HG03196 (cell line): ENCODE data around the gene RTP2.
"Not testable (repeated sequence)": the region's sequence is repeated elsewhere in the genome, so short reads cannot be mapped to it uniquely, and the experiment has no call there.

Experiments used
- ATAC-seq: cut with Tn5 transposase; IDR thresholded peaks from one replicate; pipeline ENCODE4 v1.9.1; 2021; ENCODE audit not compliant: unreplicated experiment

RTP2 gene

GRCh38 chr3:187714404-187714979, 12.1 kb upstream of the RTP2 start:
- ATAC-seq = peak; percentile 84

- ATAC-seq = no peak
These were observed 11.1 kb upstream of the RTP2 start for GRCh38 chr3:187713504-187713903.

GRCh38 chr3:187709155-187709554, 6.8 kb upstream of the RTP2 start:
- ATAC-seq = no peak

GRCh38 chr3:187708696-187709095, 6.3 kb upstream of the RTP2 start:
- no peak for ATAC-seq

DNA sequence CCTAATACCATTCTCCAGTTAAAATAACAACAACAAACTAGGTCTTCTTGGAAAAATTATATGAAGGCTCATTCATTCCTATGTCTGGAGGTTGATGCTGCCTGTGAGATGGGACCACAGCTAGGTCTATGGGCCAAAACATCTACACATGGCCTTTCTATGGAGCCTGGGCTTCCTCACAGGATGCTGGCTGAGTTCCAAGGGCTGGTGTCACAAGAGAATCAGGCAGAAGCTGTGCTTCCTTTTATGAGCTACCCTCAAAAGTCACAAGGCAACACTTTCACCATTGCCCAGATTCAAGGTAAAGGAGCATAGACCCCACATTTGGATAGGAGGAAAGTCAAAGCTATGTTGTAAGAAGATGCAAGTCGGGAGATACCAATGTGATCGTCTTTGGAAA, 4.6 kb upstream of the RTP2 start:
- no peak for ATAC-seq

- no peak for ATAC-seq
These were observed 2.8 kb upstream of the RTP2 start for GRCh38 chr3:187705164-187705563.

- no peak for ATAC-seq
These were observed 2.1 kb downstream of the RTP2 start for GRCh38 chr3:187700249-187700648.

DNA sequence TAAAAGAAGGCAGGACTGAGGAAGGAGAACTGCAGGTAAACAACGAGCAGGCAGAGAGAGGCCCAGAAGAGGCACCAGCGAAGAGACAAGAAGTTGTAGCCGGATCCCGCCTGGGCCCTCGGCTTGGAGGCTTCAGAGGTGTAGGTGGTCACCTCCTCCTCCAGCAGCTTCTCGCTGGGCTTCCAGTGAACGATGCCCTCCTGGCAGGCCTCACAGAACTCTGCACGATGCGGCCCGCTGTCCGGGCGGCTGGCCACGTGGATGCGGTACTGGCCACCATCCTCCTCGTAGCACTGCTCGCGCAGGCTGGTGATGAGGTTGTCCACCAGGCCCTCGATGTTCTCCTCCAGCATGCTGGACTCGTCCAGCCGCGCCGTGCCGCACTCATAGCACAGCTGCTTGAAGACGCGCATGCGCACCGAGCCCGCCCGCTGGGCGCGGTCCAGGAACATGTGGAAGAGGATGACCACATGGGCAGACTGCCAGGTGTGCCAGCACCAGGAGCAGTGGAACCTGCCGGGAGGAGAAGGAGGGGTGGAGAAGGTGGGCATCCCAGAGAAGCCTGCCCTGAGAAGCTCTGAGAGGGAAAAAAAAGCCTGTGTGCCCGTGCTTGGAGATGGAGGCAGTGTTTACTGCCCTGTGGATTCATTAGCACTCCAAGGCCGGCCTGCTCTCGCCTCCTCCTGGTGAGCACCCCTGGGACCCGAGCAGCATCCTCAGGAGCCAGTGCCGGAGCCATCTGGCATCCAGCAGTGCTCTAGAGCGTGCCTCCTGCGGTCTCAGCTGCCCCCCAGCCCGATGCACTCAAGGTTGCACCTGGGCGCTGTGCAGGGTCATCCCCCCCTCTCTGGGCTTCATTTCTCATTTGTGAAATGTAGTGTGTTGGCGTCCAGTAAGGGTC, 3.6 kb downstream of the RTP2 start:
- ATAC-seq = no peak

- ATAC-seq = no peak
These were observed 6.3 kb downstream of the RTP2 start for GRCh38 chr3:187696021-187696420.

DNA sequence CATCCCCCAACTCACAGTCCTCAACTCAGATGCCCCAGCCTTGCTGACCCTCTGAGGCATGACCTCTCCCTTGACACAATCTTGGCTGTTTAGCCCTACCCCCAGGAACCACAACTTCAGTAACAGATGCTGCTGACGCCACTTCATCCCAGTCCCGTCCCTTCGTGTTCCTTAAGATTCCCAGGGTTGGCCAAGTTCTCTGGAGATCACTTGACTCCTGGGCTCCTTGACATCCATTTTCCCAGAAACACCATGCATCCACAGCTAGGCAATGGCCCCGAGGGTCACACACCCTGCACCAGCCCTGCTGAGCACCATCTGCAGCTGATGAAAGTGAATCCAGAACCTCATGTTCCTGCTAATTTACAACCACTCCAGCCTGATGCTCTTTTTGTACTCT, 6.9 kb downstream of the RTP2 start:
- ATAC-seq = no peak

- ATAC-seq = no peak
These were observed 7.6 kb downstream of the RTP2 start for GRCh38 chr3:187694801-187695200.

DNA sequence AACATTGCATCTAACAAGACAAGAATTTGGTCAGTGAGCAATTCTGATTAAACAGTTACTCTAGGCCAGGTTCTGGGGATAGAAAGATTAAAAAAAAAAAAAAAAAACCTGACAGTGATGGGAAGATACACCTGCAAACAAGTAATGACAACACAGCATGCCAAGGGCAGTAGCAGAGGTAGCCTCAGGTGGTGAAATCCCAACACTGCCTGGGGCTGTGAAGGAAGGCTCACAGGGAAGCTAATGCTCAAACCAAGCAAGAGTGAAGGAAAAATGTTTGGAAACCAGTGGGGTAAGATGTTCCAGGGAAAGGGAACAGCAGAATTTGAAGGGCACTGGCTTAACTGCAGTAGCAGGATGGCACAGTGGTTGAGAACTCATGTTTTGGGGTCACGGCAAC, 8.9 kb downstream of the RTP2 start:
- ATAC-seq = no peak

DNA sequence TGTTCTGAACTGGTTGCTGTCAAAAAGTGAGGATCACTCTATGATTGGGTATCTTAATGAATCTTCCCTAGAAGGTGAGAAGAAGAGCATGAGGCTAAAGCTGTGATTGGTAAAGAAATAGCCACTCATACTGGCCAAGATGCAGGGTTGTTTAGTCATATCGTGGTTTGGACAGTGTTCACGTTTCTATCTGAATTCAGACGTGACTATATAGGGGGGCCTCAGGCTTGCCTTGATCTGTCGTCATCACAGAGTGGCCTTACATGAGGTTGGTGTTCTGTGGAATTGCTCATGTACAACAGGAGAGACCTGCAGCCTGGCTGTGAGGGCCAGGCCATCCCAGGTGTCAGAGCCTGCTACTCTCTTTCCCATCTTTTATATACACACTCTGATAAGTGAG, 12.4 kb downstream of the RTP2 start:
- no peak for ATAC-seq

DNA sequence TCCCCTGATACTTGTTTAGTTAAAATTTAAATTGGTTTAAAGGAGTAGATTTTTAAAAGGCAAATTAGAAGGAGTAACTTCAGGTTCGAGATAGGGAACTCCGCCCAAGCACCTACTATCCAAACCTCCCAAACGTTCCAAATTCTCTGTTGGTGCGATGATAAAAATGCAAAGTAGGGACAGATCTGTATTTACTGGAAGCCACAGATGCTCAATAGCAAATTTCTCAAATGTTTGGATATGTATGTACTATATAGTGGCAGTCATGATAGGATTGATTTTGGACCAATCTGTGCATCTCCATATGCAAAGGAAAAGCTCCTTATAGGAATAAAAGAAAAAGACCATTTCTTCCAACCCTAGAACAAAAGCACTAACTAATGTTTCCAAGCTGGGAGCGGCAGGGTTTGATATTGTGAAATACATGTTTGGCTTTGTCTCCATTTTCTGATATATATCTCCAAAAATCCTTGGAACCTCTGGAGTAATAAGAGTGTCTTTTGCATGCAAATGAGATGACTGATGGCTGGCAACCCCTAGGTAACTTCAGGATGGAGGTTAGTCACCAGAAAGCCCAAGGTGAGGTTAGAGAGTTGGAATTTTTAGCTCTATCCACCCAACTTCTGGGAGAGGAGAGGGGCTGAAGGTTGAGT, 15.6 kb downstream of the RTP2 start:
- no peak for ATAC-seq

DNA sequence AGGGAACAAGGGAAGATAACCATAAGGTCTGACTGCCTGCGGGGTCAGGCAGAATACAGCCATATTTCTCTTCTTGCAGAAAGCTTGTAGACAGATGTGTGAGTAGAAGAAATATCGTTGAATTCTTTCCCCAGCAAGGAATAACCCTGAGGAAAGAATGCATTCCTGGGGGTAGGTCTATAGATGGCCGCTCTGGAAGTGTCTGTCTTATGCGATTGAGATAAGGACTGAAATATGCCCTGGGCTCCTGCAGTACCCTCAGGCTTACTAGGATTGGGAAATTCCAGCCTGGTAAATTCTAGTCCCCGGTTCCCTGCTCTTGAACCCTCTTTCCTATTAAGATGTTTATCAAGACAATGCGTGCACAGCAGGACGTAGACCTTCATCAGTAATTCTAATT, 16.4 kb downstream of the RTP2 start:
- no peak for ATAC-seq

DNA sequence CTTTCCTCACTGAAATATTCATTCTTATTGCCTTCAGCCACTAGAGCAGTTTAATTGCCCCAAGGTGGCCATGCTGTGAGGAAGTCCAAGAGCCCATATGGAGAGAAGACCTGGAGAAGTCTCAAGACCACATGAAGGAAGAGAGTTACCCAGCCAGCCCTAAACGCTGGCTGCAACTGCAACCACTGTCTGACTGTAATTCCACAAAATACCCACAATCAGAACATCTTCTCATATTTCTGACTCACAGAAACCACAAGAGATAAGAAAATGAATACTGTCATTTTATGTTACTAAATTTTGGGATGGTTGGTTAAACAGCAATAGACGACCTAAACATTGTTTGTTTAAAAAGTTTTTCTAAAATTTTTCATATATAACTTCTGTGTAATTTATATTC, 17.5 kb downstream of the RTP2 start:
- no peak for ATAC-seq

GRCh38 chr3:187684444-187684843, 17.9 kb downstream of the RTP2 start:
- ATAC-seq = no peak

GRCh38 chr3:187681756-187682155, 20.6 kb downstream of the RTP2 start:
- ATAC-seq = not testable (repeated sequence)

- no peak for ATAC-seq
These were observed 22.5 kb downstream of the RTP2 start for GRCh38 chr3:187679638-187680396.

GRCh38 chr3:187678726-187679268, 23.6 kb downstream of the RTP2 start:
- ATAC-seq = no peak

GRCh38 chr3:187677604-187678003, 24.8 kb downstream of the RTP2 start:
- no peak for ATAC-seq
